ENCODE measurements around the gene TMTC4. TPM values are rescaled to one million over a fixed set of nuclear protein-coding genes. Genes with fewer than 3 reads are reported as not detected.

TMTC4 gene
- total RNA-seq, 1 experiment from 2014 or later, result 28.1 TPM

DNA sequence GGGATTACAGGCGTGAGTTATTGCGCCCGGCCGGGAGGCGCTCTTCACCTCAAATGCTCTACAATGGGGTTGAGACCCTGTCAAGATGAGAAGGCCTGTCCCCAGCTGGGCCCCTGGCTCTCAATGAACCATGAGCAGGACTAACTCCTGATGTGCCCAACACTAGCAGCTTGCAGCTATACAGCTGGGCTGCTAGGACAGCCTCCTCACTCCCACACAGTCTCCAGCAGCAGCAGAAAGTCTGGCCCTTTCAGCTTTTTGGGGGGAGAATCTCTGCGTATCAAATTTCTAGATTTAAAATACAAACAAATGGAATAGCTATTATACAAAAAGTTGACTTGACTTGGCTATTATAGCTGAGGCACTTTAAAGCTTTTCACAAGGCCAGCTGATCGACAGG lies 30.2 kb downstream of the TMTC4 start:
- Histone ChIP-seq H3K4ac (ENCODE audit: low read depth, low read length) (no peak overlapping the region), H3K27ac (ENCODE audit: insufficient read length, low read depth, low read length) (no peak overlapping the region), H2BK20ac (ENCODE audit: low read depth, low read length, poor library complexity, severe bottlenecking) (no peak overlapping the region), H3K14ac (ENCODE audit: insufficient read depth, low read length) (no peak overlapping the region), H2AFZ (ENCODE audit: low read length) (no peak overlapping the region), H3K79me1 (ENCODE audit: insufficient read depth, low read depth, low read length, poor library complexity, severe bottlenecking) (no peaks in the 10 kb centered on the region), H3K23me2 (ENCODE audit: insufficient read length, low read depth, low read length, poor library complexity, severe bottlenecking) (no peaks in the 10 kb centered on the region), H3K9ac (ENCODE audit: extremely low read depth, insufficient read length, low read length) (no peak overlapping the region), H3K9me3 (ENCODE audit: control insufficient read depth, low read depth, low read length) (no peaks in the 10 kb centered on the region), H4K5ac (ENCODE audit: insufficient read length, low read depth, low read length) (no peak overlapping the region), H3K23ac (ENCODE audit: insufficient read length, low read depth, low read length) (no peak overlapping the region), H3K79me2 (ENCODE audit: insufficient read depth, low read length) (no peaks in the 10 kb centered on the region), H4K8ac (replicated peaks; ENCODE audit: insufficient read length, low read depth, low read length) (no peak overlapping the region), H2BK12ac (ENCODE audit: insufficient read length, low read depth, low read length) (no peak overlapping the region), H2AK5ac (ENCODE audit: insufficient read length, low read length) (no peak overlapping the region), H2BK5ac (ENCODE audit: insufficient read length, low read length) (no peak overlapping the region), H3K18ac (ENCODE audit: insufficient read length, low read depth, low read length) (no peak overlapping the region), H4K20me1 (ENCODE audit: control insufficient read depth, insufficient read depth, insufficient read length) (no peaks in the 10 kb centered on the region), H3K56ac (ENCODE audit: insufficient read length, low read depth, low read length) (no peak overlapping the region), H3K4me1 (ENCODE audit: insufficient read depth, low read length) (no peaks in the 10 kb centered on the region), H4K91ac (ENCODE audit: insufficient read length, low read depth, low read length) (no peak overlapping the region), H3K27me3 (ENCODE audit: insufficient read depth, low read length) (no peaks in the 10 kb centered on the region), H3T11ph (ENCODE audit: low read length) (no peak overlapping the region), H2BK120ac (ENCODE audit: low read depth, low read length, poor library complexity, severe bottlenecking) (no peak overlapping the region), H2BK15ac (ENCODE audit: low read depth, low read length) (no peak overlapping the region), H3K4me2 (ENCODE audit: insufficient read depth, insufficient read length, low read length) (no peak overlapping the region)
- TF ChIP-seq, protein P1, sequence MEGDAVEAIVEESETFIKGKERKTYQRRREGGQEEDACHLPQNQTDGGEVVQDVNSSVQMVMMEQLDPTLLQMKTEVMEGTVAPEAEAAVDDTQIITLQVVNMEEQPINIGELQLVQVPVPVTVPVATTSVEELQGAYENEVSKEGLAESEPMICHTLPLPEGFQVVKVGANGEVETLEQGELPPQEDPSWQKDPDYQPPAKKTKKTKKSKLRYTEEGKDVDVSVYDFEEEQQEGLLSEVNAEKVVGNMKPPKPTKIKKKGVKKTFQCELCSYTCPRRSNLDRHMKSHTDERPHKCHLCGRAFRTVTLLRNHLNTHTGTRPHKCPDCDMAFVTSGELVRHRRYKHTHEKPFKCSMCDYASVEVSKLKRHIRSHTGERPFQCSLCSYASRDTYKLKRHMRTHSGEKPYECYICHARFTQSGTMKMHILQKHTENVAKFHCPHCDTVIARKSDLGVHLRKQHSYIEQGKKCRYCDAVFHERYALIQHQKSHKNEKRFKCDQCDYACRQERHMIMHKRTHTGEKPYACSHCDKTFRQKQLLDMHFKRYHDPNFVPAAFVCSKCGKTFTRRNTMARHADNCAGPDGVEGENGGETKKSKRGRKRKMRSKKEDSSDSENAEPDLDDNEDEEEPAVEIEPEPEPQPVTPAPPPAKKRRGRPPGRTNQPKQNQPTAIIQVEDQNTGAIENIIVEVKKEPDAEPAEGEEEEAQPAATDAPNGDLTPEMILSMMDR (conservative IDR thresholded peaks at IDR 0.05), result no peak
- no peaks in the 10 kb centered on the region for H3K9me3 Mint-ChIP-seq
- H3K4me1 Mint-ChIP-seq, result no peaks in the 10 kb centered on the region; a peak in 1 of 4 replicates
- H3K36me3 Mint-ChIP-seq (ENCODE audit: insufficient read depth in 1 of 3, low read depth in 3 of 3), result peaks cover 26 to 41% (median 28%) of the 10 kb centered on the region in 3 experiments; a peak in 6 of 7 replicates
- no peak overlapping the region for H3K27ac Mint-ChIP-seq
- no peaks in the 10 kb centered on the region for H3K27me3 Mint-ChIP-seq (ENCODE audit: low read depth)
- no peak overlapping the region for H3K4me3 Mint-ChIP-seq
- DNase-seq, result no peak
- WGBS (ENCODE audit: extremely low coverage, insufficient read length, low lambda C conversion rate), result no CpG with 5 or more reads among the region's 7 CpGs
